ENCODE measurements around the gene TRIML1.
"Not testable (repeated sequence)": the region's sequence is repeated elsewhere in the genome, so short reads cannot be mapped to it uniquely, and the experiment has no call there.

Gene TRIML1

GRCh38 chr4:188147176-188147575 is 7.9 kb downstream of the TRIML1 start:
- no peak overlapping the region for H3K4me3 ChIP-seq (ENCODE audit: low read depth, low read length)
- no peak for TF ChIP-seq CTCF (conservative IDR thresholded peaks at IDR 0.05; ENCODE audit: low read depth, low read length)
- DNase-seq (ENCODE audit: low read depth), result no peak

- no peak for TF ChIP-seq CTCF (conservative IDR thresholded peaks at IDR 0.05; ENCODE audit: low read depth, low read length)
- no peak for DNase-seq (ENCODE audit: low read depth)
These were observed 8.5 kb downstream of the TRIML1 start for GRCh38 chr4:188147776-188148175.

GRCh38 chr4:188154668-188155405 is 15.6 kb downstream of the TRIML1 start:
- H3K4me3 ChIP-seq (ENCODE audit: low read depth, low read length), result no peak overlapping the region
- TF ChIP-seq CTCF (conservative IDR thresholded peaks at IDR 0.05; ENCODE audit: low read depth, low read length), result no peak
- DNase-seq (ENCODE audit: low read depth), result no peak

More at GRCh38 chr4:188147776-188148175, 8.5 kb downstream of the TRIML1 start:
- no peak overlapping the region for H3K4me3 ChIP-seq (ENCODE audit: low read depth, low read length)

- no peak overlapping the region for H3K4me3 ChIP-seq (ENCODE audit: low read depth, low read length)
- no peak for DNase-seq (ENCODE audit: low read depth)
- TF ChIP-seq CTCF (conservative IDR thresholded peaks at IDR 0.05; ENCODE audit: low read depth, low read length), result no peak
These were observed 19.1 kb downstream of the TRIML1 start for GRCh38 chr4:188158336-188158735.

GRCh38 chr4:188159513-188160226 is 20.4 kb downstream of the TRIML1 start:
- DNase-seq (ENCODE audit: low read depth); H3K4me3 ChIP-seq (ENCODE audit: low read depth, low read length): not testable (repeated sequence)

- no peak for DNase-seq (ENCODE audit: low read depth)
- no peak for TF ChIP-seq CTCF (conservative IDR thresholded peaks at IDR 0.05; ENCODE audit: low read depth, low read length)
- H3K4me3 ChIP-seq (ENCODE audit: low read depth, low read length), result no peak overlapping the region
These were observed 21.2 kb downstream of the TRIML1 start for GRCh38 chr4:188160406-188160805.

- no peak for DNase-seq (ENCODE audit: low read depth)
- no peak for TF ChIP-seq CTCF (conservative IDR thresholded peaks at IDR 0.05; ENCODE audit: low read depth, low read length)
- no peak overlapping the region for H3K4me3 ChIP-seq (ENCODE audit: low read depth, low read length)
These were observed 21.9 kb downstream of the TRIML1 start for GRCh38 chr4:188161167-188161566.
